Brain microvascular endothelial cell (primary cell): ENCODE results near the gene SASH3.
A peak's percentile ranks its signal among the peaks of the same experiment; 100 is the strongest.

Source experiments
- DNase-seq: peaks from one replicate; pipeline ENCODE4 v3.0.0-alpha.2; 2020
- H3K27ac ChIP-seq: fragments of 250-450 bp; sonication (Bioruptor Pico); 2 replicates; pipeline ENCODE4 v1.5.1; 2020; ENCODE audit warnings: mild to moderate bottlenecking, moderate library complexity
- H3K27me3 ChIP-seq: fragments of 250-450 bp; sonication (Bioruptor Pico); replicated peaks from 2 replicates; pipeline ENCODE4 v1.5.1; 2020; ENCODE audit warnings: mild to moderate bottlenecking
- H3K36me3 ChIP-seq: fragments of 250-450 bp; sonication (Bioruptor Pico); replicated peaks from 2 replicates; pipeline ENCODE4 v1.5.1; 2020; ENCODE audit warnings: mild to moderate bottlenecking
- H3K4me3 ChIP-seq: 2 replicates; pipeline ENCODE4 v1.5.1; 2011; ENCODE audit warnings: low read depth, mild to moderate bottlenecking, control low read depth, low read length, moderate library complexity
- CTCF ChIP-seq: IDR thresholded peaks from 2 replicates; pipeline ENCODE4 v1.5.1; 2011; ENCODE audit warnings: low read depth, mild to moderate bottlenecking, moderate library complexity, low read length, control low read depth, inconsistent platforms; ENCODE audit errors: missing control alignments
- in situ Hi-C: cut with HindIII; loops from 2 replicates; pipeline ENCODE4 v1.10.0; 2017; ENCODE audit warnings: low sequenced_read_pairs, low pct_ligation_motif_present

Gene SASH3

DNA sequence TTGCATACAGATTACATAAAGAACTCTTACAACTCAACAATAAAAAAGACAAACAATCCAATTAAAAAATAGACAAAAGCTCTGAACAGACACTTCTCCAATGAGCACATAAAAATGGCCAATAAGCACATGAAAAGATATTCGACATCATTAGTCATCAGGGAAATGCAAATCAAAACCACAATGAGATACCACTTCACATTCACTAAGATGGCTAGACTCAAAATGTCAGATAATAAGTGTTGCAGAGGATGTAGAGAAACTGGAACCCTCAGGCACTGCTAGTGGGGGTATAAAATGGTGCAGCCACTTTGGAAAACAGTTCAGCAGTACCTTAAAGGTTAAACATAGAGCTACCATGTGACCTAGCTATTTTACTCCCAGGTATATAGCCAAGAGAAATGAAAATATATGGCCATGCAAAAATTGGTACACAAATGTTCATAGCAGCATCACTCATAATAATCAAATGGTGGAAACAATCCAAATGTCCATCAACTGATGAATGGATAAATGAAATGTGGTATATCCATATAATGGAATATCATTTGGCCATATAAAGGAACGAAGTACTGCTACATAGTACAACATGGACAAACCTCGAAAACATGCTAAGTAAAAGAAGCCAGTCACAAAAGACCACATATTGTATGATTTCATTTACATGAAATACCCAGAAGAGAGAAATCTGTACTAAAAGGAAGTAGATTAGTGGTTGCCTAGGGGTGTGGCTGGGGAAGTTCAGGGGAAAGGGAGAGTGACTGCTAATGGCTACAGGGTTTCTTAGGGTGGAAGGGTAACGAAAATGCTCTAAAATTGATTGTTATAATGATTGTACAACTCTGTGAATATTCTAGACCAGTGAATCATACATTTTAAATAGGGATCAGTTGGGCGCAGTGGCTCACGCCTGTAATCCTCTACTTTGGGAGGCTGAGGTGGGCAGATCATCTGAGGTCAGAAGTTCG lies 29.4 kb downstream of the SASH3 start:
- peaks cover 4% of the 10 kb centered on the region for H3K36me3 ChIP-seq
- H3K4me3 ChIP-seq = no peak overlapping the region
- H3K27me3 ChIP-seq = no peaks in the 10 kb centered on the region
- no peak for DNase-seq
- H3K27ac ChIP-seq = no peak overlapping the region
- in situ Hi-C loops = no loop called here
- TF ChIP-seq CTCF = no peak

DNA sequence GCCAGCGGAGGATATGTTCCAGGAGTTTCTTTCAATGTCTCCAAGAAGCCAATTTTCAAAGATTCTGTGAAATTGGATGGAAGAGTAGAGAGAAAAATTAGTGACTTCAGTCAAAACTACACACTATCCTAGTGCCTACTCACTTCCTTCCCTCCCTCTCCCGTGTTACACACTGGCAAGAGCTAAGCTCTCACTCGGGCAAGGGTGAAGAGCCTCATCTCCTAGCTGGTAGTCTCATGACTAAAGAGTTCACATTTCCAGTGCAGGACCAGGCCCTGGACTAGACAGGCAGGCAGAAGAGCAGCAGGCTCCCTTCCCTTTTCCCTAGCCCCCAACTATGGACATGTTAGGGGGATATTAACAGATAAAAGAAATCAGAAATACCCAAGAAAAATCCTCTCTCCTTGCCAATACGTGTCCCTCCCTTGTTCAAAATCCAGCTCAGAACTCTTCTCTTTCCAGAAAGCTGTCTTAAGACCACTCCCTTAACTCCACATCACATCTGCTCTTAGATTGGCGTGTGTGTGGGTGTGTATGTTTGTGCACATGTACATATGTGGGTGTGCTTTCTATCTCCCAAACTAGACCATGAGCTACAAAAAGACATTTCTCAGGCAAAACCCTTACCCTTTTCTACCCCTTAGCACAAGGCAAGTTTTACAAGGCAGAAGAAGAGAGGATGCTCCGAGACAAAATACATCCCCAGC lies 34.1 kb downstream of the SASH3 start:
- H3K36me3 ChIP-seq = peaks cover 4% of the 10 kb centered on the region
- H3K4me3 ChIP-seq = no peak overlapping the region
- H3K27ac ChIP-seq = no peak overlapping the region
- in situ Hi-C loops = no loop called here
- H3K27me3 ChIP-seq = no peaks in the 10 kb centered on the region
- no peak for TF ChIP-seq CTCF
- no peak for DNase-seq

GRCh38 chrX:129818123-129818522 lies 38.4 kb downstream of the SASH3 start:
- no peak for DNase-seq
- no peak for TF ChIP-seq CTCF
- Histone ChIP-seq H3K36me3 (peaks cover 4% of the 10 kb centered on the region), H3K4me3 (no peak overlapping the region), H3K27ac (no peak overlapping the region), H3K27me3 (no peaks in the 10 kb centered on the region)
- in situ Hi-C loops = no loop called here

DNA sequence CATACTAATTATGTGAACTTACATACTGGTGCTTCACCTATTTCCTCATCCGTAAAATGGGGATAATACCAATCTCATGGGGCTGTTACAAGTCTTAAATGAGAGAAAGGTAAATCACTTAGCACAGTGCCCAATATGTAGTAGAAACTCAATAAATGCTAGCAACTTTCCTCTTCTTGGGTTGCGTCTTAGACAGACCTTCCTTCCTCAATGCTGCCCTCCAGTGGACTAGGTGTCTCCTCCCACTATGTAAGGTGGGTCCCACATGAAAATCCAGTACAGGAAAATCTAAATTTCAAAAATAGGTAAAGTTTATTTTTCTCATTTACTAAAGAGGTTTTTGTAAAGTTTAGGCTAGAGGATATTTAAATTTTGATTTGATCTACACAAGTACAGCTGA lies 43.4 kb downstream of the SASH3 start:
- Histone ChIP-seq H3K36me3 (peaks cover 8% of the 10 kb centered on the region), H3K27me3 (no peaks in the 10 kb centered on the region), H3K4me3 (no peak overlapping the region), H3K27ac (no peak overlapping the region)
- TF ChIP-seq CTCF = peak; percentile 70
- DNase-seq = no peak
- in situ Hi-C loops = no loop called here

GRCh38 chrX:129823522-129823921 lies 43.8 kb downstream of the SASH3 start:
- H3K36me3 ChIP-seq = peaks cover 8% of the 10 kb centered on the region
- no peak for DNase-seq
- H3K27me3 ChIP-seq = no peaks in the 10 kb centered on the region
- H3K27ac ChIP-seq = no peak overlapping the region
- in situ Hi-C loops = no loop called here
- no peak for TF ChIP-seq CTCF
- no peak overlapping the region for H3K4me3 ChIP-seq
